ENCODE data around the gene SLC9A7. TPM values are rescaled to one million over a fixed set of nuclear protein-coding genes. Genes with fewer than 3 reads are reported as not detected.

SLC9A7 gene
- polyA plus RNA-seq, 4 donors = under 0.01 to 2.8 (median 1.4) TPM

- H3K4me3 ChIP-seq (ENCODE audit: low read depth in 1 of 3, low read length in 3 of 3) = no peak overlapping the region
- 35 to 54% (median 44%) methylated on average over 4 of the region's 4 CpGs for WGBS, 3 donors
- no peak for FAIRE-seq
Observed at GRCh38 chrX:46642145-46642544, 116.8 kb downstream of the SLC9A7 start.

GRCh38 chrX:46637938-46638337, 121.0 kb downstream of the SLC9A7 start:
- WGBS, 3 donors = 29 to 53% (median 38%) methylated on average over 2 of the region's 2 CpGs
- H3K9me3 ChIP-seq (ENCODE audit: control insufficient read depth in 2 of 2, insufficient read depth in 1 of 2, low read depth in 1 of 2, low read length in 1 of 2) = no peaks in the 10 kb centered on the region
- no peak for DNase-seq
- no peak overlapping the region for H3K27ac ChIP-seq (ENCODE audit: low read depth in 1 of 3, low read length in 2 of 3)
- H3K4me1 ChIP-seq (ENCODE audit: control insufficient read depth in 3 of 3, insufficient read depth in 2 of 3, low read depth in 1 of 3, low read length in 2 of 3) = no peaks in the 10 kb centered on the region
- no peak for FAIRE-seq
- no peaks in the 10 kb centered on the region for H3K36me3 ChIP-seq (ENCODE audit: control insufficient read depth in 3 of 3, insufficient read depth in 2 of 3, low read depth in 1 of 3, low read length in 3 of 3)
- H3K27me3 ChIP-seq (ENCODE audit: control insufficient read depth in 3 of 3, insufficient read depth in 3 of 3, low read length in 3 of 3) = no peaks in the 10 kb centered on the region
- no peak overlapping the region for H3K4me3 ChIP-seq (ENCODE audit: low read depth in 1 of 3, low read length in 3 of 3)

More at GRCh38 chrX:46642145-46642544, 116.8 kb downstream of the SLC9A7 start:
- Histone ChIP-seq H3K27ac (ENCODE audit: low read depth in 1 of 3, low read length in 2 of 3) (no peak overlapping the region), H3K36me3 (ENCODE audit: control insufficient read depth in 3 of 3, insufficient read depth in 2 of 3, low read depth in 1 of 3, low read length in 3 of 3) (no peaks in the 10 kb centered on the region), H3K27me3 (ENCODE audit: control insufficient read depth in 3 of 3, insufficient read depth in 3 of 3, low read length in 3 of 3) (no peaks in the 10 kb centered on the region), H3K9me3 (ENCODE audit: control insufficient read depth in 2 of 2, insufficient read depth in 1 of 2, low read depth in 1 of 2, low read length in 1 of 2) (no peaks in the 10 kb centered on the region), H3K4me1 (ENCODE audit: control insufficient read depth in 3 of 3, insufficient read depth in 2 of 3, low read depth in 1 of 3, low read length in 2 of 3) (no peaks in the 10 kb centered on the region)
- DNase-seq = peak; percentile 8 to 22

GRCh38 chrX:46636223-46636622, 122.7 kb downstream of the SLC9A7 start:
- Histone ChIP-seq H3K27me3 (ENCODE audit: control insufficient read depth in 3 of 3, insufficient read depth in 3 of 3, low read length in 3 of 3) (no peaks in the 10 kb centered on the region), H3K36me3 (ENCODE audit: control insufficient read depth in 3 of 3, insufficient read depth in 2 of 3, low read depth in 1 of 3, low read length in 3 of 3) (no peaks in the 10 kb centered on the region), H3K4me3 (ENCODE audit: low read depth in 1 of 3, low read length in 3 of 3) (no peak overlapping the region), H3K9me3 (ENCODE audit: control insufficient read depth in 2 of 2, insufficient read depth in 1 of 2, low read depth in 1 of 2, low read length in 1 of 2) (no peaks in the 10 kb centered on the region), H3K27ac (ENCODE audit: low read depth in 1 of 3, low read length in 2 of 3) (no peak overlapping the region), H3K4me1 (ENCODE audit: control insufficient read depth in 3 of 3, insufficient read depth in 2 of 3, low read depth in 1 of 3, low read length in 2 of 3) (no peaks in the 10 kb centered on the region)
- WGBS, 3 donors = 76 to 81% (median 78%) methylated on average over 6 of the region's 6 CpGs
- DNase-seq (no peak), FAIRE-seq (no peak)

- no peaks in the 10 kb centered on the region for H3K9me3 ChIP-seq (ENCODE audit: control insufficient read depth in 2 of 2, insufficient read depth in 1 of 2, low read depth in 1 of 2, low read length in 1 of 2)
- H3K27me3 ChIP-seq (ENCODE audit: control insufficient read depth in 3 of 3, insufficient read depth in 3 of 3, low read length in 3 of 3) = no peaks in the 10 kb centered on the region
- no peak overlapping the region for H3K27ac ChIP-seq (ENCODE audit: low read depth in 1 of 3, low read length in 2 of 3)
- H3K36me3 ChIP-seq (ENCODE audit: control insufficient read depth in 3 of 3, insufficient read depth in 2 of 3, low read depth in 1 of 3, low read length in 3 of 3) = peaks cover 0 to 4% (median 0%) of the 10 kb centered on the region in 3 donors
- H3K4me3 ChIP-seq (ENCODE audit: low read depth in 1 of 3, low read length in 3 of 3) = no peak overlapping the region
- FAIRE-seq (no peak), DNase-seq (no peak)
- no peaks in the 10 kb centered on the region for H3K4me1 ChIP-seq (ENCODE audit: control insufficient read depth in 3 of 3, insufficient read depth in 2 of 3, low read depth in 1 of 3, low read length in 2 of 3)
- WGBS, 3 donors = 76 to 93% (median 88%) methylated on average over 2 of the region's 2 CpGs
Observed at GRCh38 chrX:46635186-46635585, 123.7 kb downstream of the SLC9A7 start.

GRCh38 chrX:46634577-46634976, 124.3 kb downstream of the SLC9A7 start:
- no peak overlapping the region for H3K4me3 ChIP-seq (ENCODE audit: low read depth in 1 of 3, low read length in 3 of 3)
- H3K4me1 ChIP-seq (ENCODE audit: control insufficient read depth in 3 of 3, insufficient read depth in 2 of 3, low read depth in 1 of 3, low read length in 2 of 3) = no peaks in the 10 kb centered on the region
- peaks cover 0 to 4% (median 0%) of the 10 kb centered on the region in 3 donors for H3K36me3 ChIP-seq (ENCODE audit: control insufficient read depth in 3 of 3, insufficient read depth in 2 of 3, low read depth in 1 of 3, low read length in 3 of 3)
- no peak overlapping the region for H3K27ac ChIP-seq (ENCODE audit: low read depth in 1 of 3, low read length in 2 of 3)
- FAIRE-seq (no peak), DNase-seq (no peak)
- WGBS, 3 donors = 49 to 79% (median 62%) methylated on average over 3 of the region's 3 CpGs
- H3K9me3 ChIP-seq (ENCODE audit: control insufficient read depth in 2 of 2, insufficient read depth in 1 of 2, low read depth in 1 of 2, low read length in 1 of 2) = no peaks in the 10 kb centered on the region
- no peaks in the 10 kb centered on the region for H3K27me3 ChIP-seq (ENCODE audit: control insufficient read depth in 3 of 3, insufficient read depth in 3 of 3, low read length in 3 of 3)

GRCh38 chrX:46630141-46630540, 128.8 kb downstream of the SLC9A7 start:
- no peak for DNase-seq
- Histone ChIP-seq H3K36me3 (ENCODE audit: control insufficient read depth in 3 of 3, insufficient read depth in 2 of 3, low read depth in 1 of 3, low read length in 3 of 3) (peaks cover 0 to 4% (median 0%) of the 10 kb centered on the region in 3 donors), H3K4me3 (ENCODE audit: low read depth in 1 of 3, low read length in 3 of 3) (no peak overlapping the region), H3K4me1 (ENCODE audit: control insufficient read depth in 3 of 3, insufficient read depth in 2 of 3, low read depth in 1 of 3, low read length in 2 of 3) (no peaks in the 10 kb centered on the region), H3K27ac (ENCODE audit: low read depth in 1 of 3, low read length in 2 of 3) (no peak overlapping the region), H3K27me3 (ENCODE audit: control insufficient read depth in 3 of 3, insufficient read depth in 3 of 3, low read length in 3 of 3) (no peaks in the 10 kb centered on the region), H3K9me3 (ENCODE audit: control insufficient read depth in 2 of 2, insufficient read depth in 1 of 2, low read depth in 1 of 2, low read length in 1 of 2) (no peaks in the 10 kb centered on the region)
- FAIRE-seq = no peak
- WGBS, 3 donors = 52 to 87% (median 87%) methylated on average over 1 of the region's 1 CpG

GRCh38 chrX:46628460-46629371, 130.2 kb downstream of the SLC9A7 start:
- Histone ChIP-seq H3K36me3 (ENCODE audit: control insufficient read depth in 3 of 3, insufficient read depth in 2 of 3, low read depth in 1 of 3, low read length in 3 of 3) (peaks cover 0 to 4% (median 0%) of the 10 kb centered on the region in 3 donors), H3K4me3 (ENCODE audit: low read depth in 1 of 3, low read length in 3 of 3) (no peak overlapping the region), H3K4me1 (ENCODE audit: control insufficient read depth in 3 of 3, insufficient read depth in 2 of 3, low read depth in 1 of 3, low read length in 2 of 3) (no peaks in the 10 kb centered on the region), H3K9me3 (ENCODE audit: control insufficient read depth in 2 of 2, insufficient read depth in 1 of 2, low read depth in 1 of 2, low read length in 1 of 2) (no peaks in the 10 kb centered on the region), H3K27ac (ENCODE audit: low read depth in 1 of 3, low read length in 2 of 3) (peak overlapping the region in 1 of 3 donors; percentile 91), H3K27me3 (ENCODE audit: control insufficient read depth in 3 of 3, insufficient read depth in 3 of 3, low read length in 3 of 3) (no peaks in the 10 kb centered on the region)
- 52 to 83% (median 53%) methylated on average over 4 to 6 of the region's 6 CpGs for WGBS, 3 donors
- FAIRE-seq (no peak), DNase-seq (no peak)

- Histone ChIP-seq H3K27me3 (ENCODE audit: control insufficient read depth in 3 of 3, insufficient read depth in 3 of 3, low read length in 3 of 3) (no peaks in the 10 kb centered on the region), H3K4me1 (ENCODE audit: control insufficient read depth in 3 of 3, insufficient read depth in 2 of 3, low read depth in 1 of 3, low read length in 2 of 3) (no peaks in the 10 kb centered on the region), H3K9me3 (ENCODE audit: control insufficient read depth in 2 of 2, insufficient read depth in 1 of 2, low read depth in 1 of 2, low read length in 1 of 2) (no peaks in the 10 kb centered on the region), H3K4me3 (ENCODE audit: low read depth in 1 of 3, low read length in 3 of 3) (no peak overlapping the region), H3K36me3 (ENCODE audit: control insufficient read depth in 3 of 3, insufficient read depth in 2 of 3, low read depth in 1 of 3, low read length in 3 of 3) (peaks cover 0 to 4% (median 0%) of the 10 kb centered on the region in 3 donors), H3K27ac (ENCODE audit: low read depth in 1 of 3, low read length in 2 of 3) (peak overlapping the region in 1 of 3 donors; percentile 43)
- DNase-seq (no peak), FAIRE-seq (no peak)
- 55 to 79% (median 64%) methylated on average over 10 of the region's 10 CpGs for WGBS, 3 donors
Observed at GRCh38 chrX:46627711-46628419, 131.1 kb downstream of the SLC9A7 start.
